ENCODE measurements around the gene TIMP2. TPM values are rescaled to one million over a fixed set of nuclear protein-coding genes. Genes with fewer than 3 reads are reported as not detected.
"Not testable (repeated sequence)": the region's sequence is repeated elsewhere in the genome, so short reads cannot be mapped to it uniquely, and the experiment has no call there.

The TIMP2 gene
- total RNA-seq, 1 experiment from 2014 or later: 60.5 TPM

DNA sequence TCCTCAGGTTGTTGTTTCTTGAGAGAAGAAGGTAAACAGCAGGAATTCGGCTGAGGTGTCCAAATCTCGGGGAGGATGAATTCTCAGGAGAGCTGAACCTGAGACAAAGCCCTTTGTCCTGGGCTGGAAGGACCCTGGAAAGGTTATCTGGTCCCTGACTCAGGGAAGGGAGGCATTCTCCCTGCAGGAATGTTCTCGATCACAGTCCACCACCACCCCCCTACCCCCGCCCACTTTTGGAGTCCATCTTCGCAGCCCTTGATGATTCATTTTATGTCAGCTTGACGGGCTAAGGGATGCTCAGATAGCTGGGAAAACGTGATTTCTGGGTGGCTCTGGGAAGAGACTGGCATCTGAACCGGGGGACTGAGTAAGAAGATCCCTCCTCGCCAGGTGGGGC lies 20.8 kb downstream of the TIMP2 start:
- Histone ChIP-seq H3K36me3 (ENCODE audit: insufficient read depth, low read length, poor library complexity, severe bottlenecking) (no peaks in the 10 kb centered on the region), H3K4me3 (ENCODE audit: low read depth, low read length, poor library complexity, severe bottlenecking) (no peak overlapping the region), H3K27me3 (replicated peaks; ENCODE audit: insufficient read depth, low read depth, low read length, poor library complexity) (no peaks in the 10 kb centered on the region), H3K4me1 (ENCODE audit: insufficient read depth, low read length, poor library complexity, severe bottlenecking) (no peaks in the 10 kb centered on the region), H3K27ac (ENCODE audit: low read depth, low read length, poor library complexity, severe bottlenecking) (no peak overlapping the region), H3K9me3 (ENCODE audit: low read depth, low read length, poor library complexity, severe bottlenecking) (no peaks in the 10 kb centered on the region)
- POLR2A ChIA-PET (ENCODE audit: low non-redundant PET): no interaction called here
- DNase-seq (ENCODE audit: low spot score): no peak
- intact Hi-C loops (cut with micrococcal nuclease; ENCODE audit: unreplicated experiment): no loop called here
- no TSS peak for BruUV-seq (replicated peaks)
- CTCF ChIA-PET: interaction anchor here (0.6 kb wide), 1 partner anchor 45 kb away, joined by 3 read pairs; no protein-coding TSS in a partner anchor
- TF ChIP-seq CTCF (conservative IDR thresholded peaks at IDR 0.05; ENCODE audit: low read depth, low read length): no peak
- no peak for TF ChIP-seq EZH2 (IDR thresholded peaks at IDR 0.05; ENCODE audit: borderline replicate concordance, low read depth, low read length, poor library complexity, severe bottlenecking)

DNA sequence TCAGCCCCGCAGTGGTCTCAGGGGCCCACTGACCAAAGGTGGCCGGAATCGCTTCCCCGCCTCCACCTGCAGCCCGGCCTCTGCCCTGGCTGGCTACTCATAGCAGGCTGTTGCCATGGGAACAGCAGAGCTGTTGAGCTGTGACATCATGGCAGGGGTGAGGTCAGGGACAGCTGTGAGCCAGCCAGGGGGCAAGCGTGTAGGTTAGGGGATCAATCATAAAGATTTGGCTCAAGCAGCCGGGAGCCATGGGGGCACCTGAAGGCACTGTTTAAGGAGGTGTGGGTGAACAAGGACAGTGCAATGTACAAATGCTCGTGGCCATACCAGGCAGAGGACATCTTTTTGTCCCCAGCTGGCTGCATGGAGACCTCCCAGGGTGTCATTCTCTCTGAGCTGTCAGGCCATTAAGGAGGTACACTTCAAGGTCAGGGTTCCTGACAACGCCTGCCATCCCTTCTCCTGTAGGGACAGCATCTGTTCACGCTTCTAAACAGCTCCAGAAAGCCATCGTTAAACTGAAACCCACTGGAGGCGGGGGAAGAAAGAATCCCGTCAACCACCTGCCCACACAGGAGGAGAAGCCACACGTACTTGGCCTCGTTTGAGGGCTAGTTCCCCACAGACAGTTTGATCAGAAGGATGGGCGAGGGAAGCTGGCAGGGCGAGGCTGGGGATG lies 21.9 kb downstream of the TIMP2 start, which contains the start of gene CEP295NL:
Gene CEP295NL, minus strand, starts transcription at position 101 of the 679 bp plus-strand sequence. CDS start 1,373 bp downstream, outside the sequence.
- CTCF ChIA-PET: no interaction called here
- TF ChIP-seq EZH2 (IDR thresholded peaks at IDR 0.05; ENCODE audit: borderline replicate concordance, low read depth, low read length, poor library complexity, severe bottlenecking) (no peak), CTCF (conservative IDR thresholded peaks at IDR 0.05; ENCODE audit: low read depth, low read length) (no peak)
- no peaks in the 10 kb centered on the region for H3K27me3 ChIP-seq (replicated peaks; ENCODE audit: insufficient read depth, low read depth, low read length, poor library complexity)
- no peaks in the 10 kb centered on the region for H3K9me3 ChIP-seq (ENCODE audit: low read depth, low read length, poor library complexity, severe bottlenecking)
- DNase-seq (ENCODE audit: low spot score): no peak
- H3K4me1 ChIP-seq (ENCODE audit: insufficient read depth, low read length, poor library complexity, severe bottlenecking): no peaks in the 10 kb centered on the region
- no peak within 1 kb of the TSS for H3K4me3 ChIP-seq (ENCODE audit: low read depth, low read length, poor library complexity, severe bottlenecking)
- BruUV-seq (replicated peaks): no TSS peak
- no peaks in the 10 kb centered on the region for H3K36me3 ChIP-seq (ENCODE audit: insufficient read depth, low read length, poor library complexity, severe bottlenecking)
- no peak within 1 kb of the TSS for H3K27ac ChIP-seq (ENCODE audit: low read depth, low read length, poor library complexity, severe bottlenecking)
- POLR2A ChIA-PET (ENCODE audit: low non-redundant PET): no interaction called here
- intact Hi-C loops (cut with micrococcal nuclease; ENCODE audit: unreplicated experiment): no loop called here

DNA sequence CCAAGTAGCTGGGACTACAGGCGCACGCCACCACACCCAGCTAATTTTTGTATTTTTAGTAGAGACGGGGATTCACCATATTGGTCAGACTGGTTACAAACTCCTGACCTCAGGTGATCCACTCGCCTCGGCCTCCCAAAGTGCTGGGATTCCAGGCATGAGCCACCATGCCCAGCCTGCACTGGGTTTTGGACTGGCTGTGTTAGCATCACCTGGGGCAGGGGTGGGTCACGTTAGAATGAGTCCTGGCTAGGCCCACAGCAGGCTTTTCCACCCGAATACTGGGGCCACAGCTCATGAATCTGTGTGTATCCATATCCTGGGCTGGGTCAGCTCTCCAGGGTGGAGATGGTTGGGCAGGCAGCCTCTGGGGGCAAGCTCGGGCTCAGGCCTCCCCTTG lies 23.0 kb downstream of the TIMP2 start:
- H3K4me1 ChIP-seq (ENCODE audit: insufficient read depth, low read length, poor library complexity, severe bottlenecking); H3K36me3 ChIP-seq (ENCODE audit: insufficient read depth, low read length, poor library complexity, severe bottlenecking); H3K4me3 ChIP-seq (ENCODE audit: low read depth, low read length, poor library complexity, severe bottlenecking); DNase-seq (ENCODE audit: low spot score); POLR2A ChIA-PET (ENCODE audit: low non-redundant PET); H3K27me3 ChIP-seq (replicated peaks; ENCODE audit: insufficient read depth, low read depth, low read length, poor library complexity); H3K27ac ChIP-seq (ENCODE audit: low read depth, low read length, poor library complexity, severe bottlenecking); intact Hi-C loops (cut with micrococcal nuclease; ENCODE audit: unreplicated experiment); H3K9me3 ChIP-seq (ENCODE audit: low read depth, low read length, poor library complexity, severe bottlenecking); BruUV-seq (replicated peaks): not testable (repeated sequence)
- CTCF ChIA-PET: interaction anchor here (1.1 kb wide), 1 partner anchor 21 kb away, joined by 3 read pairs; no protein-coding TSS in a partner anchor

DNA sequence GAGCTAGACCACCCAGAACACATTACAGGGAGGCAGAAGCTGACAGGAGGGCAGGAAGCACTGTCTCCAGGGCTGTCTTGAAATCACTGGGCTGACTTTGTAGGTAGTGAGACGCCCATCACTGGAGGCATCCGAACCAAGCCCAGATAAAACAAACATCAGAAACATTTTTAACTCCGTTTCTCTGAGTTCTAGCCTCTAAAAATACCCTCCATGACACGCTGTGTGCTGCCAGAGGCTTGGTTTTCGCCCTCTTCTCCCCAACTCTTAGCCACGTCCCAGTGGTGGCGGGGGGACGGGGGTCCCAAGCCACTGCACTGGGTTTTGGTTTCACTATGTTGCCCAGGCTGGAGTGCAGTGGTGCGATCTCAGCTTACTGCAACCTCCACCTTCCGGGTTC lies 23.4 kb downstream of the TIMP2 start:
- POLR2A ChIA-PET (ENCODE audit: low non-redundant PET): no interaction called here
- CTCF ChIA-PET: interaction anchor here (1.1 kb wide), 1 partner anchor 21 kb away, joined by 3 read pairs; no protein-coding TSS in a partner anchor
- TF ChIP-seq EZH2 (IDR thresholded peaks at IDR 0.05; ENCODE audit: borderline replicate concordance, low read depth, low read length, poor library complexity, severe bottlenecking) (no peak), CTCF (conservative IDR thresholded peaks at IDR 0.05; ENCODE audit: low read depth, low read length) (no peak)
- H3K9me3 ChIP-seq (ENCODE audit: low read depth, low read length, poor library complexity, severe bottlenecking): no peaks in the 10 kb centered on the region
- no peaks in the 10 kb centered on the region for H3K27me3 ChIP-seq (replicated peaks; ENCODE audit: insufficient read depth, low read depth, low read length, poor library complexity)
- H3K4me3 ChIP-seq (ENCODE audit: low read depth, low read length, poor library complexity, severe bottlenecking): no peak overlapping the region
- no peak for DNase-seq (ENCODE audit: low spot score)
- no peaks in the 10 kb centered on the region for H3K36me3 ChIP-seq (ENCODE audit: insufficient read depth, low read length, poor library complexity, severe bottlenecking)
- H3K4me1 ChIP-seq (ENCODE audit: insufficient read depth, low read length, poor library complexity, severe bottlenecking): no peaks in the 10 kb centered on the region
- BruUV-seq (replicated peaks): no TSS peak
- H3K27ac ChIP-seq (ENCODE audit: low read depth, low read length, poor library complexity, severe bottlenecking): no peak overlapping the region
- intact Hi-C loops (cut with micrococcal nuclease; ENCODE audit: unreplicated experiment): no loop called here

Data from A673 (cell line).